RWPE1 (cell line): ENCODE measurements around the gene ZBTB42.

Experiments used
- CTCF ChIA-PET: fragments of 350-600 bp; sonication (Branson Sonifier 250); formaldehyde crosslinking; extraction: SDS; loops from one replicate; lab custom pipeline; 2021; lab: Yijun Ruan, JAX
- POLR2A ChIA-PET: fragments of 400-600 bp; formaldehyde crosslinking; extraction: SDS; loops from one replicate; lab custom pipeline; 2020; ENCODE audit warnings: antibody characterized with exemption; ENCODE audit not compliant: low non-redundant PET; lab: Yijun Ruan, JAX
- DNase-seq: peaks from one replicate; pipeline ENCODE4 v3.0.0; 2012; ENCODE audit warnings: low spot score
- H3K27ac ChIP-seq: fragments of 450-650 bp; 2 replicates; pipeline ENCODE4 v1.5.1; 2017
- CTCF ChIP-seq: fragments of 450-650 bp; conservative IDR thresholded peaks from 2 replicates; pipeline ENCODE4 v1.5.1; 2017; ENCODE audit warnings: low read depth, mild to moderate bottlenecking

Gene ZBTB42

GRCh38 chr14:104771918-104772706, 28.8 kb upstream of the ZBTB42 start:
- CTCF ChIA-PET, result no interaction called here
- POLR2A ChIA-PET, result no interaction called here
- no peak for DNase-seq

GRCh38 chr14:104772707-104773504, 28.0 kb upstream of the ZBTB42 start:
- CTCF ChIA-PET, result no interaction called here
- DNase-seq, result no peak
- TF ChIP-seq CTCF, result no peak
- H3K27ac ChIP-seq, result peak overlapping the region; percentile 28; the same call in 1 of the 2 replicates
- POLR2A ChIA-PET, result no interaction called here

More at GRCh38 chr14:104771918-104772706, 28.8 kb upstream of the ZBTB42 start:
- no peak for TF ChIP-seq CTCF
- peak overlapping the region; percentile 65 for H3K27ac ChIP-seq

GRCh38 chr14:104773505-104774452, 27.1 kb upstream of the ZBTB42 start:
- no peak for TF ChIP-seq CTCF
- POLR2A ChIA-PET, result interaction anchor here (0.6 kb wide), 1 partner anchor 73 kb away, joined by 6 read pairs; no protein-coding TSS in a partner anchor
- CTCF ChIA-PET, result interaction anchor here (0.6 kb wide), 1 partner anchor 47 kb away, joined by 4 read pairs; no protein-coding TSS in a partner anchor

GRCh38 chr14:104774453-104775072, 26.3 kb upstream of the ZBTB42 start:
- POLR2A ChIA-PET, result no interaction called here
- TF ChIP-seq CTCF, result no peak
- no peak for DNase-seq
- CTCF ChIA-PET, result interaction anchor here (0.6 kb wide), 1 partner anchor 47 kb away, joined by 4 read pairs; no protein-coding TSS in a partner anchor
- peak overlapping the region; percentile 28 for H3K27ac ChIP-seq

More at GRCh38 chr14:104773505-104774452, 27.1 kb upstream of the ZBTB42 start:
- peak overlapping the region; percentile 28 for H3K27ac ChIP-seq
- no peak for DNase-seq

GRCh38 chr14:104775073-104775489, 25.8 kb upstream of the ZBTB42 start:
- no peak for TF ChIP-seq CTCF
- POLR2A ChIA-PET, result no interaction called here
- H3K27ac ChIP-seq, result peak overlapping the region; percentile 28
- no peak for DNase-seq
- CTCF ChIA-PET, result no interaction called here
